PC-3 (cell line): ENCODE measurements around the gene TSHZ2.

Experiments
- CTCF ChIP-seq: fragments of 300-600 bp; sonication (generic); conservative IDR thresholded peaks from 2 replicates; pipeline ENCODE4 v1.5.1; 2017; ENCODE audit warnings: antibody characterized with exemption, low read depth, mild to moderate bottlenecking, low read length
- EZH2 ChIP-seq: fragments of 300-600 bp; sonication (generic); IDR thresholded peaks from one replicate; pipeline ENCODE4 v1.6.1; 2017; ENCODE audit warnings: antibody characterized with exemption, mild to moderate bottlenecking, low read length; ENCODE audit not compliant: unreplicated experiment

GRCh38 chr20:52924411-52925271, 47.5 kb upstream of the TSHZ2 start:
- no peak for TF ChIP-seq CTCF
- no peak for TF ChIP-seq EZH2
